Skeletal muscle tissue (tissue), 4 donors: ENCODE results near the gene TTLL1. TPM values are rescaled to one million over a fixed set of nuclear protein-coding genes. Genes with fewer than 3 reads are reported as not detected.
"Not testable (repeated sequence)": the region's sequence is repeated elsewhere in the genome, so short reads cannot be mapped to it uniquely, and the experiment has no call there.

Experiments used
- H3K27ac ChIP-seq: one replicate; pipeline ENCODE4 v1.7.0; 2013; ENCODE audit warnings: mild to moderate bottlenecking, low read depth, low read length, inconsistent platforms
- H3K27me3 ChIP-seq, 3 donors: one replicate each; pipeline ENCODE4 v1.7.0; 2013; ENCODE audit warnings: low read length in 3 of 3; ENCODE audit not compliant: control insufficient read depth in 3 of 3, insufficient read depth in 3 of 3
- H3K36me3 ChIP-seq, 3 donors: one replicate each; pipeline ENCODE4 v1.7.0; 2013; ENCODE audit warnings: low read length in 3 of 3; ENCODE audit not compliant: control insufficient read depth in 3 of 3, insufficient read depth in 3 of 3
- H3K4me1 ChIP-seq, 3 donors: one replicate each; pipeline ENCODE4 v1.7.0; 2013; ENCODE audit warnings: low read length in 3 of 3, mild to moderate bottlenecking in 3 of 3; ENCODE audit not compliant: control insufficient read depth in 3 of 3, insufficient read depth in 3 of 3
- H3K4me3 ChIP-seq, 3 donors: one replicate each; pipeline ENCODE4 v1.7.0; 2013; ENCODE audit warnings: low read length in 3 of 3
- H3K9ac ChIP-seq, 3 donors: one replicate each; pipeline ENCODE4 v1.7.0; 2013; ENCODE audit warnings: low read length in 3 of 3, mild to moderate bottlenecking in 3 of 3, moderate library complexity in 2 of 3, low read depth in 1 of 3
- H3K9me3 ChIP-seq, 3 donors: one replicate each; pipeline ENCODE4 v1.7.0; 2013; ENCODE audit warnings: low read length in 3 of 3; ENCODE audit not compliant: control insufficient read depth in 3 of 3
- total RNA-seq: library from RNA; depleted of rRNA; stranded (reverse); fragments of >200 nt; gene quantifications from one replicate; pipeline ENCODE4 v1.2.3, GENCODE V29; 2014
- donor health status: Osteomylitis.

The TTLL1 gene
- total RNA-seq, 1 donor from 2014 or later = 8.9 TPM

DNA sequence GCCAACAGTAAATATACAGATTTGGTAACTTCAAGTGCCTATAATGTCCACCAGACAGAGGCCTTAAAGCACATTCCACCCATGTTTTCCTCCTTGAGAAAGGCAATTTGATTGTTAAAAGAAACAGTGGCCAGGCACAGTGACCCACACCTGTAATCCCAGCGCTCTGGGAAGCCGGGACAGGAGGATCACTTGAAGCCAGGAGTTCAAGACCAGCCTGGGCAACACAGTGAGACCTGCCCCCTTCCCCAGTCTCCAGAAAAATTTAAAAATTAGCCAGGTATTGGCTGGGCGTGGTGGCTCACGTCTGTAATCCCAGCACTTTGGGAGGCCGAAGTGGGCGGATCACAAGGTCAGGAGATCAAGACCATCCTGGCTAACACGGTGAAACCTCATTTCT is 93.5 kb downstream of the TTLL1 start:
- H3K36me3 ChIP-seq, H3K27me3 ChIP-seq, H3K9me3 ChIP-seq, H3K4me3 ChIP-seq: not testable (repeated sequence)
- Histone ChIP-seq H3K4me1 (peaks cover 32 to 53% (median 34%) of the 10 kb centered on the region in 3 donors), H3K9ac (peak overlapping the region in 2 of 3 donors; percentile 41 to 57), H3K27ac (peak overlapping the region; percentile 44)

GRCh38 chr22:42994917-42995562 is 94.2 kb downstream of the TTLL1 start:
- H3K4me1 ChIP-seq = peaks cover 26 to 53% (median 33%) of the 10 kb centered on the region in 3 donors
- H3K9me3 ChIP-seq = no peaks in the 10 kb centered on the region
- H3K4me3 ChIP-seq = peak overlapping the region in 2 of 3 donors; percentile 21 to 36
- no peaks in the 10 kb centered on the region for H3K36me3 ChIP-seq
- peak overlapping the region; percentile 41 to 74 (median 57) for H3K9ac ChIP-seq
- peak overlapping the region; percentile 49 for H3K27ac ChIP-seq
- no peaks in the 10 kb centered on the region for H3K27me3 ChIP-seq

GRCh38 chr22:42994276-42994916 is 94.8 kb downstream of the TTLL1 start:
- Histone ChIP-seq H3K9me3 (no peaks in the 10 kb centered on the region), H3K27ac (peak overlapping the region; percentile 49), H3K9ac (peak overlapping the region in 2 of 3 donors; percentile 57 to 74), H3K27me3 (no peaks in the 10 kb centered on the region), H3K4me1 (peaks cover 24 to 48% (median 31%) of the 10 kb centered on the region in 3 donors), H3K4me3 (no peak overlapping the region), H3K36me3 (no peaks in the 10 kb centered on the region)

GRCh38 chr22:42993651-42994275 is 95.4 kb downstream of the TTLL1 start:
- Histone ChIP-seq H3K27me3 (no peaks in the 10 kb centered on the region), H3K4me3 (no peak overlapping the region), H3K36me3 (no peaks in the 10 kb centered on the region), H3K9me3 (no peaks in the 10 kb centered on the region), H3K9ac (peak overlapping the region in 1 of 3 donors; percentile 45), H3K27ac (peak overlapping the region; percentile 49), H3K4me1 (peaks cover 24 to 48% (median 31%) of the 10 kb centered on the region in 3 donors)

- Histone ChIP-seq H3K4me1 (peaks cover 24 to 48% (median 31%) of the 10 kb centered on the region in 3 donors), H3K36me3 (no peaks in the 10 kb centered on the region), H3K9me3 (no peaks in the 10 kb centered on the region), H3K4me3 (no peak overlapping the region), H3K27me3 (no peaks in the 10 kb centered on the region), H3K27ac (no peak overlapping the region), H3K9ac (no peak overlapping the region)
Measured at GRCh38 chr22:42992886-42993479, 96.2 kb downstream of the TTLL1 start.

GRCh38 chr22:42992092-42992491 is 97.1 kb downstream of the TTLL1 start:
- Histone ChIP-seq H3K36me3 (no peaks in the 10 kb centered on the region), H3K27me3 (no peaks in the 10 kb centered on the region), H3K9ac (no peak overlapping the region), H3K4me3 (no peak overlapping the region), H3K9me3 (no peaks in the 10 kb centered on the region), H3K4me1 (peaks cover 24 to 42% (median 31%) of the 10 kb centered on the region in 3 donors), H3K27ac (no peak overlapping the region)

DNA sequence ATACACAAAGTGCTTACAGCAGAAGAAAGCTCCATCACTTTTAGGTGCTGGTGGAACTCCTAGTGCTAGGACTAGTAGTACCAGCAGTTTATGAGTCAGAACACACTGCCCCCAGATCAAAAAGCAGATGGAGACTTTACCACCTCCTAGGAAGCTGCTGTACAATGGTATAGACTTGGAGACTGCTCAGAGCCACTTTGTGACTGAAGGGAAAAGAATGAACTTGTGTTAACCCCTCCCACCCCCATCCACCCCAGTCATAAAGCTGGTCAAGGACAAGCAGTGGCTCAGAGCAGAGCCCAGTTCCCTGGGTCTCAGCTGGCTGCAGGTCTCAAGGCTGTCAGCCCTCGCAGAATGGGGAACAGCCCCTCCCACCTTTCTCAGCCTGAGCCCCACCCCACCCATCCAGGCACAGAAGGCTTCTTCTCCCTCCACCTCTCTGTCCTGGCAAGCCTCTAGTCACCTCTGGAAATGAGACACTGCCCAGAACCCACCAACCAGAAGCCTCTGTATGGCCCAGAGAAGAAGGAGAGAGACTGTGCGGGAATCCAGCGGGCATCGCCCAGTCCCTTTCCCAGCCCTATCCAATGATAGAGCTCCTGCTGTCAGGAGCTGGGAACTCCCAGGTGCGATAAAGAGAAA is 98.1 kb downstream of the TTLL1 start:
- Histone ChIP-seq H3K9ac (no peak overlapping the region), H3K4me1 (peaks cover 24 to 33% (median 27%) of the 10 kb centered on the region in 3 donors), H3K9me3 (no peaks in the 10 kb centered on the region), H3K36me3 (no peaks in the 10 kb centered on the region), H3K27me3 (no peaks in the 10 kb centered on the region), H3K4me3 (no peak overlapping the region), H3K27ac (no peak overlapping the region)

DNA sequence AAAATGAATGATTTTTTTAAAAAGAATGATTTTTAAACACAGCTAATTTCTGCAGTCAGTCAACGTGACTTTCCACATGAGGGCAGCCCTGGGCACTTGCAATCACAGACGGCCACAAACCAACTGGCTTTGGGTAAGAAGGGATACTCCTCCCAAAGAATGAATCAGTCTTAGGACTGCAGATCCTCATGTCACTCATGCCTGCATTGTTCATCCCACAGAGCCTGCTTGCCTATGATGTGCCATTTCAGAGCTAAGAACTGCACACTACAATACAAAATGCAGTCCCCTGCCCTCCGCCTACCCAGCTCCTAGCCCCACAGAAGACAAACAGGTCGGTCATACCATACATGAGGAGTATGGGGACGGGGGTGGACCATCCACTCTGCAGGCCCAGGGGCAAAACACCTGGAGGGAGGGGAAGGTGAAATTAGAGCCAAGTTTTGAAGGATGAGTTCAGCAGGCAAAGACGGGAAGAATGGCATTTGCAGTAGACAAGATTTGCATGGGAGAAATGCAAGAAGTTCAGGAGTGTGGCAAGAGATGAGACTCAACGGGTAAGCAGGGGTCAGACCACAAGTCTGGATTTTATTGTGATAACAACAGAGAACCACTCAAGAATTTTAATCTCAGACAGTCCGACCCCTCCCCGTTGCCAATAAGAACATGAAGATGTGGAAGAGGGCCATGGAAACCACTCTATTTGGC is 98.9 kb downstream of the TTLL1 start:
- no peaks in the 10 kb centered on the region for H3K27me3 ChIP-seq
- H3K36me3 ChIP-seq = no peaks in the 10 kb centered on the region
- peaks cover 20 to 29% (median 21%) of the 10 kb centered on the region in 3 donors for H3K4me1 ChIP-seq
- no peak overlapping the region for H3K9ac ChIP-seq
- H3K4me3 ChIP-seq = no peak overlapping the region
- H3K9me3 ChIP-seq = no peaks in the 10 kb centered on the region
- no peak overlapping the region for H3K27ac ChIP-seq
